ENCODE measurements around the gene CATSPER3. TPM values are rescaled to one million over a fixed set of nuclear protein-coding genes. Genes with fewer than 3 reads are reported as not detected.
"Not testable (repeated sequence)": the region's sequence is repeated elsewhere in the genome, so short reads cannot be mapped to it uniquely, and the experiment has no call there.

Gene CATSPER3
- total and polyA plus RNA-seq, 3 donors from 2014 or later: 11.8 to 56.6 (median 21.7) TPM

DNA sequence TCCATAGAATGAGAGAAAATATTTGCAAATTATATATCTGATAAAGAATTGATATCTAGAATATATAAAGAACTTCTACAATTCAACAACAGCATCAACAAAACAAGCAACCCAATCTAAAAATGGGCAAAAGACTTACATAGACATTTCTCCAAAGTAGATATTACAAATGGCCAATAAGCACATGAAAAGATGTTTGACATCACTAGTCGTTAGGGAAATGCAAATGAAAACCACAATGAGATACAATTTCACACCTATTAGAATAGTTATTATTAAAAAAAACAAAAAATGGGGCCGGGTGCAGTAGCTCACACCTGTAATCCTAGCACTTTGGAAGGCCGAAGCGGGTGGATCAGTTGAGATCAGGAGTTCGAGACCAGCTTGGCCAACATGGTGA is 24.4 kb downstream of the CATSPER3 start:
- TF ChIP-seq, protein P1, sequence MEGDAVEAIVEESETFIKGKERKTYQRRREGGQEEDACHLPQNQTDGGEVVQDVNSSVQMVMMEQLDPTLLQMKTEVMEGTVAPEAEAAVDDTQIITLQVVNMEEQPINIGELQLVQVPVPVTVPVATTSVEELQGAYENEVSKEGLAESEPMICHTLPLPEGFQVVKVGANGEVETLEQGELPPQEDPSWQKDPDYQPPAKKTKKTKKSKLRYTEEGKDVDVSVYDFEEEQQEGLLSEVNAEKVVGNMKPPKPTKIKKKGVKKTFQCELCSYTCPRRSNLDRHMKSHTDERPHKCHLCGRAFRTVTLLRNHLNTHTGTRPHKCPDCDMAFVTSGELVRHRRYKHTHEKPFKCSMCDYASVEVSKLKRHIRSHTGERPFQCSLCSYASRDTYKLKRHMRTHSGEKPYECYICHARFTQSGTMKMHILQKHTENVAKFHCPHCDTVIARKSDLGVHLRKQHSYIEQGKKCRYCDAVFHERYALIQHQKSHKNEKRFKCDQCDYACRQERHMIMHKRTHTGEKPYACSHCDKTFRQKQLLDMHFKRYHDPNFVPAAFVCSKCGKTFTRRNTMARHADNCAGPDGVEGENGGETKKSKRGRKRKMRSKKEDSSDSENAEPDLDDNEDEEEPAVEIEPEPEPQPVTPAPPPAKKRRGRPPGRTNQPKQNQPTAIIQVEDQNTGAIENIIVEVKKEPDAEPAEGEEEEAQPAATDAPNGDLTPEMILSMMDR (IDR thresholded peaks at IDR 0.05): no peak
- TF ChIP-seq POLR2A (IDR thresholded peaks at IDR 0.05): no peak
- DNase-seq: no peak
- H3K27me3 ChIP-seq: no peaks in the 10 kb centered on the region
- H3K4me3 ChIP-seq: no peak overlapping the region
- WGBS, 2 donors: 95 to 96% methylated on average over 5 of the region's 5 CpGs
- H3K27ac ChIP-seq: no peak overlapping the region
- H3K9me3 ChIP-seq: no peaks in the 10 kb centered on the region
- intact Hi-C loops (cut with DNase I; ENCODE audit: low total_unique reads): no loop called here
- no peaks in the 10 kb centered on the region for H3K4me1 ChIP-seq
- H3K36me3 ChIP-seq (ENCODE audit: low read depth, missing control alignments): no peaks in the 10 kb centered on the region

DNA sequence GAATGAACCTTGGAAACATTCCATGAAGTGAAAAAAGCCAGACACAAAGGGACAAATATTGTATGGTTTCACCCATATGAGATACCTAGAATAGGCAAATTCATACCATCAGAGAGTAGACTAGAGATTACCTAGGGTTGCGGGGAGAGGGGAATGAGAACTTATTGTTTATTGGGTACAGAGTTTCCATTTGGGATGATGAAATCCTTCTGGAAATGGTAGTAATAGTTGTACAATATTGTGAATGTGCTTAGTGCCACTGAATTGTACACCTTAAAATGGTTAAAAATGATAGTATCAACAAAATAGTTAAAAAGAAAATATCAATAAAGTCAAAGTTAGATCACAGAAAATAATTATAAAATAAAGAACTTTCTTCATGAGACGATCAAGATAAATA is 25.5 kb downstream of the CATSPER3 start:
- WGBS, 2 donors: 93 to 96% methylated on average over 2 of the region's 2 CpGs
- DNase-seq: no peak
- intact Hi-C loops (cut with DNase I; ENCODE audit: low total_unique reads): no loop called here
- Histone ChIP-seq H3K27ac (no peak overlapping the region), H3K4me3 (no peak overlapping the region), H3K27me3 (no peaks in the 10 kb centered on the region), H3K4me1 (no peaks in the 10 kb centered on the region), H3K9me3 (no peaks in the 10 kb centered on the region), H3K36me3 (ENCODE audit: low read depth, missing control alignments) (no peaks in the 10 kb centered on the region)
- TF ChIP-seq, protein P1 (IDR thresholded peaks at IDR 0.05): no peak
- TF ChIP-seq POLR2A (IDR thresholded peaks at IDR 0.05): no peak

DNA sequence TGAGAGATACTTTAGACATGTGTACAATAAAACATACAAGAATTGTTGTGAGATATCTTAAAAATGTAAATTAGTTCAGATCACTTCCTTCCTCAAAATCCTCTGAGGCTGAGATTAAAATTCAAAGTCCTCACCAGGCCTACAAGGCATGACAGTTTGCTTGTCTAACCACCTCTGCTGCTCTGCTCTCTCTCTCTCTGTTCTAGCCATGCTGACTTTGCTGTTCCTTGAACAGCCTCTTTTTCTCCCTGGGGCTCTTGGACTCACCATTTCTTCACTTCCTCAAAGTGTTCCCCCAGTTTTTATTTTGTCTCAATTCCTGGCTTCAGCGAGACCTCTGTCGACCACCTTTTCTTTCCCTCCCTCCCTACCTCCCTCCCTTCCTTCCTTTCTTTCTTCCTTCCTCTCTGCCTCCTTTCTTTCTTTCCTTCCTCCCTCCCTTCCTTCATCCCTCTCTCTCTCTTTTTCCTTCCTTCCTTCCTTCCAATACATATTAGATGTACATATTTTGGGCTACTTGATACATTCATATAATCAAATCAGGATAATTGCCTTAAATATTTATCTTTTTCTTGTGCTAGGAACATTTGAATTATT is 27.0 kb downstream of the CATSPER3 start:
- Histone ChIP-seq H3K36me3 (ENCODE audit: low read depth, missing control alignments) (no peaks in the 10 kb centered on the region), H3K27ac (no peak overlapping the region), H3K4me3 (no peak overlapping the region), H3K9me3 (no peaks in the 10 kb centered on the region), H3K27me3 (no peaks in the 10 kb centered on the region), H3K4me1 (no peaks in the 10 kb centered on the region)
- TF ChIP-seq POLR2A (IDR thresholded peaks at IDR 0.05): no peak
- TF ChIP-seq, protein P1 (IDR thresholded peaks at IDR 0.05): no peak
- DNase-seq: no peak
- WGBS, 2 donors: 68 to 75% methylated on average over 2 of the region's 2 CpGs
- intact Hi-C loops (cut with DNase I; ENCODE audit: low total_unique reads): no loop called here

DNA sequence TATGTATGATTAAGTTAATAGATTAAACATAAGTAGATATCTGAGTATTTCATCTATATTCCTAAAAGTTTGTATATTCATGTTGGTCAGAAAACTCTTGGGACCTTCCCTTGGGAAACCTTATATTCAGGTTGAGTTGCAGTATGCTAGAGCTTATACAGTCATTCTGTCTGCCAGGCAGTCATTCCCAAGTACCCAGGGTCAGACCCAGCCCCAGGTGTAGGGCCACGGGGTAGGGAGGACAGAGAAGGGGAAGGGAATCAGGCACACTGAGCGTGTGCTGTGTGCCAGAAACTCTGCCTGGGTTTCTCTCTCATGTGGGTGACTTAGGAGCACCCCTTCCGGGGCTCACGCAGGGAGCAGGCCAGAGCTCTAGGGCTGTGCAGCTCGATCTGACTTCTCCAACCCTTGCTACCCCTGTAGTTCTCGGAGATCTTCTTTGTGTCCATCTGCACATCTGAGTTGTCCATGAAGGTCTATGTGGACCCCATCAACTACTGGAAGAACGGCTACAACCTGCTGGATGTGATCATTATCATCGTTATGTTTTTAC is 28.2 kb downstream of the CATSPER3 start:
- no peak for DNase-seq
- whole genome bisulfite sequencing, 2 donors: 87 to 93% methylated on average over 5 to 8 of the region's 8 CpGs
- Histone ChIP-seq H3K4me1 (no peaks in the 10 kb centered on the region), H3K9me3 (no peaks in the 10 kb centered on the region), H3K4me3 (no peak overlapping the region), H3K36me3 (ENCODE audit: low read depth, missing control alignments) (no peaks in the 10 kb centered on the region), H3K27me3 (no peaks in the 10 kb centered on the region), H3K27ac (no peak overlapping the region)
- TF ChIP-seq, protein P1 (IDR thresholded peaks at IDR 0.05): no peak
- no peak for TF ChIP-seq POLR2A (IDR thresholded peaks at IDR 0.05)
- intact Hi-C loops (cut with DNase I; ENCODE audit: low total_unique reads): no loop called here

DNA sequence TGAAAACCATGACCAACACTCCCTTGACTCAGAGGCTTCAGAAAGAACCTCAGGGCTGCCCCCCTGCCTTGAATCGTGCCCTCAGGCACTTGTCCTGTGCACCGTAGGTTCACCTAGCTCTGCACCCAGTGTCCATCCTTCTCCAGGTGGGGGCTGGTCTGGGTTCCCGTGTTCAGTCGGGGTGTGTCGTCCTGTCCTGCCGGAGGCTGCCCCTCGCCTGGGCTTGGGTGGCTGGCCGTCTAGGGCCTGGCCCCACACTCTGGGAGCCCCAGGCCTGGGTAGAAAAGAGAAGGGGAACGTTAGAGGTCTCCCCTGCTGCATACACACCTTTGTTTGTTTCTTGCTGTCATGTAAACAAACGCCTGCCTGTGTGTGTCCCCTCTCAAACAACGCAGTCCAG is 29.3 kb downstream of the CATSPER3 start:
- Histone ChIP-seq H3K36me3 (ENCODE audit: low read depth, missing control alignments) (no peaks in the 10 kb centered on the region), H3K4me1 (no peaks in the 10 kb centered on the region), H3K4me3 (no peak overlapping the region), H3K9me3 (no peaks in the 10 kb centered on the region), H3K27ac (no peak overlapping the region), H3K27me3 (no peaks in the 10 kb centered on the region)
- WGBS, 2 donors: 84 to 87% methylated on average over 10 to 11 of the region's 11 CpGs
- intact Hi-C loops (cut with DNase I; ENCODE audit: low total_unique reads): no loop called here
- TF ChIP-seq, protein P1 (IDR thresholded peaks at IDR 0.05): no peak
- no peak for TF ChIP-seq POLR2A (IDR thresholded peaks at IDR 0.05)
- DNase-seq: no peak

DNA sequence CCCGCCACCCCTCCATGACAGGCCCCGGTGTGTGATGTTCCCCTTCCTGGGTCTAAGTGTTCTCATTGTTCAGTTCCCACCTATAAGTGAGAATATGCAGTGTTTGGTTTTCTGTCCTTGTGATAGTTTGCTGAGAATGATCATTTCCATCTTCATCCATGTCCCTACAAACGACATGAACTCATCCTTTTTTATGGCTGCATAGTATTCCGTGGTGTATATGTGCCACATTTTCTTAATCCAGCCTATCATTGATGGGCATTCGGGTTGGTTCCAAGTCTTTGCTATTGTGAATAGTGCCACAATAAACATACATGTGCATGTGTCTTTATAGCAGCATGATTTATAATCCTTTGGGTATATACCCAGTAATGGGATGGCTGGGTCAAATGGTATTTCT is 30.4 kb downstream of the CATSPER3 start:
- 88 to 94% methylated on average over 5 of the region's 5 CpGs for WGBS, 2 donors
- H3K27ac ChIP-seq; H3K4me3 ChIP-seq; H3K4me1 ChIP-seq; H3K27me3 ChIP-seq; H3K9me3 ChIP-seq; H3K36me3 ChIP-seq (ENCODE audit: low read depth, missing control alignments); intact Hi-C loops (cut with DNase I; ENCODE audit: low total_unique reads); DNase-seq: not testable (repeated sequence)
